ENCODE data around the gene MCRIP1.

DNA sequence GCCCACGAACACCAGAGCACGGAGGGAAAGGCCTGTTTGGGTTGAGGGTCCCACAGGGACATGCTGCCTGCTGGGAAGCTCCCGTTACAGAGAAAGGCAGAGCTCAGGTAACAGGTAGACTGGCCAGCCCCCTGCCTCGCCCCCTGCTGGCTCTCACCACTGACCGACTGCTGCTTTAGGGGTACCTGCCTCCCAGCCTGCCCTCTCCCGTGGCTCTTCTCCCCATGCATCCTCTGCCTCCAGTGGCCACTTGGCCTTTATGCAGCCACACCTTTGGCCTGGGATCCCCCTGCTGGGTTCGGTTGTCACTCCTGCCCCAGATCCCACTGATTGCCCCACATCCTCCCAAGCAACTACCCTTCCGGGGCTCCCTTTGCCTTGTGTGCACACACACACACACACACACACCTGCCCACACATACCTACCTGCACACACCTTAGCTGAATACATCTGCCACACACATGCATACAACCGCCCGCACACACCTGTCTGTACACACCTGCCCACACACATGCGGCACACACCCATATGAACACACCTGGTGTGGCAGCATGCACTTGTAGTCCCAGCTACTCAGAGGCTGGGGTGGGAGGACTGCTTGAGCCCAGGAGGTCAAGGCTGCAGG, 7.1 kb downstream of the MCRIP1 start:
- no peak for TF ChIP-seq POLR2A (IDR thresholded peaks at IDR 0.05; ENCODE audit: low read depth)
- TF ChIP-seq CTCF (IDR thresholded peaks at IDR 0.05), result no peak
- TF ChIP-seq POLR2AphosphoS5 (IDR thresholded peaks at IDR 0.05), result no peak
- TF ChIP-seq EP300 (IDR thresholded peaks at IDR 0.05), result no peak

Measured in esophagus muscularis mucosa (tissue), 4 donors.